ENCODE results near the gene EPHA4.
"Not testable (repeated sequence)": the region's sequence is repeated elsewhere in the genome, so short reads cannot be mapped to it uniquely, and the experiment has no call there.

EPHA4 gene

GRCh38 chr2:221533299-221533698 is 38.8 kb downstream of the EPHA4 start:
- no peak for DNase-seq

- no peak for DNase-seq
Measured at GRCh38 chr2:221532641-221533040, 39.5 kb downstream of the EPHA4 start.

GRCh38 chr2:221530653-221531037 is 41.5 kb downstream of the EPHA4 start:
- no peak for DNase-seq

- DNase-seq, result peak; percentile 73
Measured at GRCh38 chr2:221529943-221530652, 42.0 kb downstream of the EPHA4 start.

- no peak for DNase-seq
Measured at GRCh38 chr2:221529177-221529942, 42.7 kb downstream of the EPHA4 start.

- no peak for DNase-seq
Measured at GRCh38 chr2:221527776-221528309, 44.3 kb downstream of the EPHA4 start.

GRCh38 chr2:221524158-221524557 is 47.9 kb downstream of the EPHA4 start:
- DNase-seq, result no peak

- DNase-seq, result no peak
Measured at GRCh38 chr2:221521233-221521845, 50.8 kb downstream of the EPHA4 start.

- DNase-seq, result no peak
Measured at GRCh38 chr2:221518935-221519625, 53.0 kb downstream of the EPHA4 start.

GRCh38 chr2:221518201-221518934 is 53.7 kb downstream of the EPHA4 start:
- DNase-seq, result no peak

GRCh38 chr2:221517696-221518151 is 54.4 kb downstream of the EPHA4 start:
- DNase-seq, result no peak

- DNase-seq, result no peak
Measured at GRCh38 chr2:221517146-221517695, 54.9 kb downstream of the EPHA4 start.

GRCh38 chr2:221515864-221516263 is 56.2 kb downstream of the EPHA4 start:
- DNase-seq, result no peak

- no peak for DNase-seq
Measured at GRCh38 chr2:221514305-221515040, 57.6 kb downstream of the EPHA4 start.

- DNase-seq, result no peak
Measured at GRCh38 chr2:221513232-221513631, 58.9 kb downstream of the EPHA4 start.

- not testable (repeated sequence) for DNase-seq
Measured at GRCh38 chr2:221511325-221511724, 60.8 kb downstream of the EPHA4 start.

- DNase-seq, result no peak
Measured at GRCh38 chr2:221506469-221506868, 65.6 kb downstream of the EPHA4 start.

- DNase-seq, result no peak
Measured at GRCh38 chr2:221505605-221506004, 66.5 kb downstream of the EPHA4 start.

- no peak for DNase-seq
Measured at GRCh38 chr2:221504905-221505304, 67.2 kb downstream of the EPHA4 start.

GRCh38 chr2:221503965-221504364 is 68.1 kb downstream of the EPHA4 start:
- no peak for DNase-seq

All from COR-L47 (cell line).